Forelimb muscle (tissue), 1 donor: ENCODE results near the gene PFDN5. TPM values are rescaled to one million over a fixed set of nuclear protein-coding genes. Genes with fewer than 3 reads are reported as not detected.

Experiments
- polyA plus RNA-seq: library from polyadenylated mRNA; unstranded; fragments of 120-200 nt; gene quantifications from one replicate; pipeline ENCODE4 v1.2.1, GENCODE V29; 2013; ENCODE audit not compliant: insufficient read length

Gene PFDN5
- polyA plus RNA-seq, 1 donor, result 497 TPM

Other genes starting within 250 kb of the PFDN5 start
- gene TNS2, start 245.5 kb upstream of the PFDN5 start, polyA plus RNA-seq, result 97.9 TPM
- gene SPRYD3, start 216.2 kb upstream of the PFDN5 start, polyA plus RNA-seq, result 18.4 TPM
- gene IGFBP6, start 197.9 kb upstream of the PFDN5 start, polyA plus RNA-seq, result 59.2 TPM
- 0.11 TPM for gene SOAT2, start 192.1 kb upstream of the PFDN5 start, polyA plus RNA-seq
- gene ZNF740, start 114.8 kb upstream of the PFDN5 start, polyA plus RNA-seq, result 27.9 TPM
- 54.5 TPM for gene CSAD, start 114.6 kb upstream of the PFDN5 start, polyA plus RNA-seq
- gene ITGB7, start 88.3 kb upstream of the PFDN5 start, polyA plus RNA-seq, result 1.2 TPM
- 22.5 TPM for gene RARG, start 63.3 kb upstream of the PFDN5 start, polyA plus RNA-seq
- 4.3 TPM for gene ESPL1, start 27.2 kb upstream of the PFDN5 start, polyA plus RNA-seq
- 37.2 TPM for gene MYG1, start 4.2 kb downstream of the PFDN5 start, polyA plus RNA-seq
- gene AAAS, start 26.1 kb downstream of the PFDN5 start, polyA plus RNA-seq, result 52.4 TPM
- 0.15 TPM for gene SP7, start 40.8 kb downstream of the PFDN5 start, polyA plus RNA-seq
- 37.2 TPM for gene SP1, start 84.6 kb downstream of the PFDN5 start, polyA plus RNA-seq
- gene AMHR2, start 128.3 kb downstream of the PFDN5 start, polyA plus RNA-seq, result 0.09 TPM
- 41.6 TPM for gene PRR13, start 146.2 kb downstream of the PFDN5 start, polyA plus RNA-seq
- 550 TPM for gene PCBP2, start 156.6 kb downstream of the PFDN5 start, polyA plus RNA-seq
- gene MAP3K12, start 203.9 kb downstream of the PFDN5 start, polyA plus RNA-seq, result 14.3 TPM
- 20.9 TPM for gene TARBP2, start 205.7 kb downstream of the PFDN5 start, polyA plus RNA-seq
- gene NPFF, start 211.9 kb downstream of the PFDN5 start, polyA plus RNA-seq, result not detected